Urinary bladder (tissue), 4 donors: ENCODE measurements around the gene KIF26A. TPM values are rescaled to one million over a fixed set of nuclear protein-coding genes. Genes with fewer than 3 reads are reported as not detected.

Experiments used
- DNase-seq: peaks from one replicate; pipeline ENCODE4 v3.0.0-alpha.2; 2015; ENCODE audit errors: extremely low spot score
- H3K27ac ChIP-seq: one replicate; pipeline ENCODE4 v1.5.1; 2013; ENCODE audit warnings: low read depth, mild to moderate bottlenecking, moderate library complexity
- H3K36me3 ChIP-seq: one replicate; pipeline ENCODE4 v1.6.1; 2013; ENCODE audit warnings: mild to moderate bottlenecking, moderate library complexity; ENCODE audit not compliant: insufficient read depth
- H3K4me1 ChIP-seq: one replicate; pipeline ENCODE4 v1.6.1; 2013; ENCODE audit warnings: mild to moderate bottlenecking, moderate library complexity; ENCODE audit not compliant: insufficient read depth
- H3K4me3 ChIP-seq: one replicate; pipeline ENCODE4 v1.5.1; 2013; ENCODE audit warnings: low read depth, low read length
- WGBS: extraction: QIAGEN DNeasy Blood & Tissue Kit; methylation state at CpG from one replicate; pipeline ENCODE4 v1.1.7; 2013; 5-methylcytosine and 5-hydroxymethylcytosine counted together
- polyA plus RNA-seq: library from polyadenylated mRNA; stranded (reverse); fragments of 200-250 nt; gene quantifications from one replicate; pipeline ENCODE4 v1.2.3, GENCODE V29; 2013
- total RNA-seq: library from RNA; depleted of rRNA; stranded (reverse); fragments of >200 nt; gene quantifications from one replicate; pipeline ENCODE4 v1.2.3, GENCODE V29; 2014
- donor health status: healthy with polysubstance abuse.
- donor health status: healthy.

The KIF26A gene
- total and polyA plus RNA-seq, 2 donors = 5.7 to 8.5 TPM

GRCh38 chr14:104135904-104136471 lies 2.4 kb upstream of the KIF26A start:
- Histone ChIP-seq H3K4me1 (peaks cover 1% of the 10 kb centered on the region), H3K27ac (no peak overlapping the region), H3K4me3 (peak overlapping the region; percentile 3), H3K36me3 (no peaks in the 10 kb centered on the region)
- DNase-seq = no peak
- 1% methylated on average over 76 of the region's 78 CpGs for WGBS

- peak overlapping the region; percentile 3 for H3K4me3 ChIP-seq
- H3K4me1 ChIP-seq = peaks cover 1% of the 10 kb centered on the region
- no peak for DNase-seq
- H3K36me3 ChIP-seq = no peaks in the 10 kb centered on the region
- no peak overlapping the region for H3K27ac ChIP-seq
- 2% methylated on average over 76 of the region's 77 CpGs for WGBS
These were observed 1.7 kb upstream of the KIF26A start for GRCh38 chr14:104136472-104137296.

DNA sequence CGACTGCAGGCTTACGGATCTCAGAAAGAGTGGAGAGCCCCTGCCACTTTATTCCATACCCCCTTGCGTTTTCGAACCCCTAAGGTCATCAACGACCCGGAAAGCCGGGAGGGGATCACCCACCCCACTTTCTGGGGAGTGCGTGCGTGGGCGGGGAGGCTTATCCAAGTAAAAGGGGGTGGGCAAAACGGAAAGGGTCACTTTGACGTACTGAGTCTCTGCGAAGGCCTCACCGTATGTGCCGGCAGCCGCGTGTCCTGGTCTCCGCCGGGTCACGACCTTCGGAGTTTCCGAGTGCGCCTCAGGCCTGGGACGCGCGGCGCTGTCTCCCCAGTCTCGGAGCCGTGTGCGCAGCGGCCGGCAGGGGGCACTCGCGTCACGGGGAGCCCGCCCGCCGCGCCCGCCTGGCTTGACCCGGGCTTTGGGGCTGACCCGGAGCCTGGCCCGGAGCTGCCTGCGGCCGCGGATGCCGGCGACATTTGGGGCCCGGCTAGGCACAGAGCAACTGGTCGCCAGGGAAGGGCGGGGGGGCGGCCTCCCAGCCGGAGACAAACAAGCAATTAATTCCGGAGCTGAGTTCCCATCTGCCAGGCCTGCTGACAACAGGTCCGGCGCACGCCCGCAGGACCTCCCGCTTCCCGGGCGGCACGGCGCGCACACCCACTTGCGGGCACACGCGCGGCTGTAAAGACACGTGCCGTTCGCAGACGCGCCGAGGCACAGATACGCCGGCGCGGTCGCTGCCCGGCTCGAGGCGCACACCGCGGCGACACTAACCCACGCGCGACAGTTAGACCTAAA lies 890 bp upstream of the KIF26A start:
- Histone ChIP-seq H3K27ac (no peak overlapping the region), H3K36me3 (no peaks in the 10 kb centered on the region), H3K4me3 (peak overlapping the region; percentile 57), H3K4me1 (peaks cover 1% of the 10 kb centered on the region)
- under 1% methylated on average over 88 of the region's 88 CpGs for WGBS
- no peak for DNase-seq

DNA sequence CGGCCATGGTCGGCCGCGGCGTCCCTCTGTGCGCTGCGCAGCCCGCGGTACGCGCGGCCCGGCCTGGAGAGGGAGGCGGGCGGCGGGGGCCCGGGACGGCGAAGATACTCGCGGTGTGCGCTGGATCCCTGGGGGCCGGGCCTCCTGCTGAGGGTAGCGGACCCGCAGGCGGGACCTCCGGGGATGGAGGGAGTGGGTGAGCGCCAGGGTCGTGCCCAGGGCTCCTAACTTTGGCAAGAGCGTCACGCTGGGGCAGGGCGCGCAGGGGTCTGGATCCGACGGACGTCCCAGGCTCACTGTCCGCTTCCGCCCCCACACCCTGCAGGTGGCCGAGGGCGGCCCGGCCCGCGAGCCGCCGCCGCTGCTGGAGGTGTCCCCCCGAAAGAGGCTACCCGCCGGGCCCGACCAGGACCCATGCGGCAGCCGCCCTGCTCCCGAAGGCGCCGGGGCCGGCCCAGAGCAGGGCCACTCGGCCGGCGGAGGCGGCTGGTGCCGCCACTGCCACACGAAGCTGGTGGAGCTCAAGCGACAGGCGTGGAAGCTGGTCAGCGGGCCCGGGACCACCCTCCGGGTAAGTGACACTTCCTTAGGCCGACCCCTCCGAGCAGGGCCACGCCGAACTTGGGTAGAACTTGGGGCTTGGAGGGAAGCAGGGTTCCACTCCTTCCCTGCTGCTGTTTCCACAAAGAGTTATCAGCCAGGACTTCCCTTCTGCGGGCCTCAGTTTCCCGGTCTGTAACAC lies 502 bp downstream of the KIF26A start:
- Histone ChIP-seq H3K4me1 (peaks cover 1% of the 10 kb centered on the region), H3K36me3 (no peaks in the 10 kb centered on the region), H3K27ac (no peak overlapping the region), H3K4me3 (peak overlapping the region; percentile 57)
- DNase-seq = no peak
- WGBS = 3% methylated on average over 73 of the region's 73 CpGs

DNA sequence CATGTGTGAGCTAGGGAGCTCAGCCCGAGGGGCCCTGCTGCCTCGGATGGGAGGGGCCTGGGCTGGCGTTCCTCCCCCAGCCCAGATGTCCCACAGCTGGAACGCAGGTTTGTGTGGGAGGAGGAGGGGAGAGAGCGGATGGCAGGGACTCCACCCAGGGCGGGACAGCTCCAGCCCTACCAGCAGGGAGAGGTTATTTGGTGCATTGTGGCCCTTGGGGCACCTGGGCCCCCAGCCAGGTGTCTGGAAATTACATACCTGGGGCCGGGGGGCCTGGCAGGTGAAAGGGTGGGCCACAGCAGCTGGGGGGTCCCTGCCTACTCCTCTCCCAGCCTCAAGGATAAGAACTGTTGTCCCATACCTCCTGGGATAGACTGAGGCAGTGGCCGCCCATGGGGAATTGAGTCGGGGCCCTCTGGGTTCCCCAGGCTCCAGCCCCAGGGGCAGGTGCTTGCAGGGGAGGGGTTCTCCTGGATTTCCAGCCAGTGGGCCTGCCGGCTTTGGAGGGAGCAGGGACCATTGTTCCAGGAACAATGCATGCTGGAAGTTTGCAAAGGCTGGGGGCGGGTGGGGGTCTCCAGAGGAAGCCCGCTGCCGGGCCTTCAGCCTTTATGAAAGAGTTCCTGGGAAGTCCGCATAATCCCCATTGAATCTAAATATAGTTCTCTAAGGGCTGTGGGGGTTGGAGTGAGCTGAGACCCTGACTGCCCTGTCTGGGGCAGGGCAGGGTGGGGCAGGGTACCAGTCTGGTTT lies 1.2 kb downstream of the KIF26A start:
- H3K27ac ChIP-seq = no peak overlapping the region
- peak overlapping the region; percentile 57 for H3K4me3 ChIP-seq
- H3K36me3 ChIP-seq = no peaks in the 10 kb centered on the region
- WGBS = 44% methylated on average over 14 of the region's 14 CpGs
- DNase-seq = no peak
- H3K4me1 ChIP-seq = peaks cover 1% of the 10 kb centered on the region

- 62% methylated on average over 6 of the region's 6 CpGs for WGBS
- Histone ChIP-seq H3K36me3 (no peaks in the 10 kb centered on the region), H3K4me3 (peak overlapping the region; percentile 57), H3K4me1 (peaks cover 1% of the 10 kb centered on the region), H3K27ac (no peak overlapping the region)
- no peak for DNase-seq
These were observed 1.8 kb downstream of the KIF26A start for GRCh38 chr14:104140213-104140462.

DNA sequence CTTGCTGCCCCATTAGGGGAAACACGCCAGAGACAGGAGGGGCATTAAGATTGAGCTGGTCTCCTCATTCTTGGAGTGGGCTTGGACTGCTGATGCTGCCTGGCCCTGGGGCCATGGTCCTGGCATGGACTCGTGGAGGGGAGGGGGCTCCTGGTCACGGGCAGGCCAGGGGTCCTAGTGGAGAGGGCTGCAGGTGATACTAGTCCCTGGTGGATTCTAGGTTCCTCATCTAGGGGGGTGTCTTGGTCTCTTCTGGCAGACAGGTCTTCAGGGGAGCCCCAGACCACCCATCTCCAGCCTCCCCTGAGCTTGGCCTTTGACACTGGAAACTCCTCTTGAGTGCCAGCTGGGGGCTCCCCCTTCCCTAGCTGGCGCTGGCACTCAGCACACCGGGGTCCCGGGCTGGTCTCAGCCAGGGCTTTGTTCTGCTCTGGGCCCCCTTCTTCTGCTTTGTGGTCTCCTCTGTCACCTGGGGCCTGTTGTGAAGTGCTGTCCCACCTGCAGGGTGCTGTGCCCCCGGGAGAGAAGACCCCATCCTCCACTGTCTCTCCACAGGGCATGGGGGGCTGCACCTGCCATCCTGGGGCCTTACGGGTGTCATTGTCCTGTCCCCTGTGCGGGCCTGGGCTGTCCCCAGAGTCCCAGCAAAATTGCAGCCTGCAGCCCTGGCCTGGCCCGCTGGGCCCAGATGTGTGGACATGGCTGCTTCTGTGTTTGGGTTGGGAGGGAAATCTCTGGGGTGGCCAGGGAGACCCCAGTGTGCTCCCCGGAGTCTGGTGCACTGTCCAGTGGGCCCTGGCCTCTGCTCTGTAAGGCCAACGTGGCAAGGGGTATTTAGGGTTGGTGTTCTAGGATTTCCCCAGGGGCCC lies 2.3 kb downstream of the KIF26A start:
- whole genome bisulfite sequencing = 87% methylated on average over 12 of the region's 12 CpGs
- Histone ChIP-seq H3K4me1 (peaks cover 1% of the 10 kb centered on the region), H3K36me3 (no peaks in the 10 kb centered on the region), H3K27ac (no peak overlapping the region), H3K4me3 (no peak overlapping the region)
- DNase-seq = no peak

DNA sequence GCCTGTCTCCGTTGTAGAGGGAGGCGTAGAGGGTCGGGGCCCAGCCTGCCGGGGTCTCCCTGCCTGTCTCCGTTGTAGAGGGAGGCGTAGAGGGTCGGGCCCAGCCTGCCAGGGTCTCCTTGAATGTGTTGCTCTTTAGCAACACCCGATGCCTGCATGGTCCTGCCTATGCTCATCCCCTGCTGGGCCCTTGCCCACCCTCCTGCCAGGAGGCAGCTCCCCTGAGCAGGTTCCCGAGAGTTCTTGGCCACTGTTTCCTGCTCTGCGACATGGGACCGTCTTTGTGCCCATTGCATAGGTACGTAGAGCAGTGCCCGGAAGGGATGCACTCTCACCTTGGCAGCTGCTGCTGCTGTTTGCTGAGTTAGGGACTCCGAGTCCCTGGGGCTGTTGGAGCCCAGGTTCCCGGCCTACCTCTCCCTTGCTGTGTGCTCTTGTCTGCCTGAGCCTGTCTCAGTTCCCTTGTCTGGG lies 3.3 kb downstream of the KIF26A start:
- H3K4me3 ChIP-seq = no peak overlapping the region
- H3K27ac ChIP-seq = no peak overlapping the region
- DNase-seq = no peak
- peaks cover 1% of the 10 kb centered on the region for H3K4me1 ChIP-seq
- H3K36me3 ChIP-seq = no peaks in the 10 kb centered on the region
- whole genome bisulfite sequencing = 91% methylated on average over 15 of the region's 15 CpGs

DNA sequence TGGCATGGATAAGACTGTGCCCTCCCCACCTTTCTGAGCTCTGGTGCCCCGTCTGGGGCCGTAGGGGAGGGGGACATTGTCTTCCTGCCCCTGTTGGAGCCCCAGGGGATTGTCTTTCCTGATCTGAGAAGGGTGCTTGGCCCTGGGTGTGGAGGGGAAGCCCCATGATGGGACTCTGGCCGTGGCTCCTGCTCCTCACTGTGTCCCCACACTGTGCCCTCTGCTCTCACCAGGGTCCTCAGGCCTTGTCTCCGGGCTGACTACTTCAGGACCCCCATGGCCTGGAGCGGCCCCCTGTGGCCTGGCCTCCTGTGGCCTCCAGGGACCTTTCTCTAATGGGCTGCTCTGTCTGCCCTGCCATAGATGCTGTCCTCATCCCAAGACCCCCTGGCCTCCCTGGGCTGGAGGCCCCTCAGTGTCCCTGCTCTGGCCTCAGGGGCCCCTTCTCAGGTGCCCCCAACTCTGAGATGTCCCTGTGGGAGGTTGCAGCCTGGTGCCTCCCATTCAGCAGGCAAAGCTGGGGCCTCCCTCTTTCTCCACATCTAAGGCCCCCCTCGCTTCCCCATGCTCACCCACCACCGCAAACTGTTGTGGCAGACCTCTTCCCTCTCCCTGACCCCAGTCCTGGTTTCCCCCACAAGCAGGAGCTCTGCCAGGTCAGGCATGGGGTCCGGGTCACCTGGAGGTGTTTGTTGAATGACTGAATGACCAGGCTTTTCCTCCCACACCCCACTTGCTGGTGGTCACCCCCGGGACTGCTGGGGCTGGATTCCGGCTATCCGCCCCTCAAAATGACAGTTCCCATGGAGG lies 4.0 kb downstream of the KIF26A start:
- no peak for DNase-seq
- Histone ChIP-seq H3K36me3 (no peaks in the 10 kb centered on the region), H3K4me3 (no peak overlapping the region), H3K27ac (no peak overlapping the region), H3K4me1 (peaks cover 1% of the 10 kb centered on the region)
- WGBS = 87% methylated on average over 11 of the region's 11 CpGs

GRCh38 chr14:104142946-104143470 lies 4.6 kb downstream of the KIF26A start:
- WGBS = 85% methylated on average over 16 of the region's 16 CpGs
- Histone ChIP-seq H3K27ac (no peak overlapping the region), H3K4me3 (no peak overlapping the region), H3K4me1 (peaks cover 1% of the 10 kb centered on the region), H3K36me3 (no peaks in the 10 kb centered on the region)
- DNase-seq = no peak

DNA sequence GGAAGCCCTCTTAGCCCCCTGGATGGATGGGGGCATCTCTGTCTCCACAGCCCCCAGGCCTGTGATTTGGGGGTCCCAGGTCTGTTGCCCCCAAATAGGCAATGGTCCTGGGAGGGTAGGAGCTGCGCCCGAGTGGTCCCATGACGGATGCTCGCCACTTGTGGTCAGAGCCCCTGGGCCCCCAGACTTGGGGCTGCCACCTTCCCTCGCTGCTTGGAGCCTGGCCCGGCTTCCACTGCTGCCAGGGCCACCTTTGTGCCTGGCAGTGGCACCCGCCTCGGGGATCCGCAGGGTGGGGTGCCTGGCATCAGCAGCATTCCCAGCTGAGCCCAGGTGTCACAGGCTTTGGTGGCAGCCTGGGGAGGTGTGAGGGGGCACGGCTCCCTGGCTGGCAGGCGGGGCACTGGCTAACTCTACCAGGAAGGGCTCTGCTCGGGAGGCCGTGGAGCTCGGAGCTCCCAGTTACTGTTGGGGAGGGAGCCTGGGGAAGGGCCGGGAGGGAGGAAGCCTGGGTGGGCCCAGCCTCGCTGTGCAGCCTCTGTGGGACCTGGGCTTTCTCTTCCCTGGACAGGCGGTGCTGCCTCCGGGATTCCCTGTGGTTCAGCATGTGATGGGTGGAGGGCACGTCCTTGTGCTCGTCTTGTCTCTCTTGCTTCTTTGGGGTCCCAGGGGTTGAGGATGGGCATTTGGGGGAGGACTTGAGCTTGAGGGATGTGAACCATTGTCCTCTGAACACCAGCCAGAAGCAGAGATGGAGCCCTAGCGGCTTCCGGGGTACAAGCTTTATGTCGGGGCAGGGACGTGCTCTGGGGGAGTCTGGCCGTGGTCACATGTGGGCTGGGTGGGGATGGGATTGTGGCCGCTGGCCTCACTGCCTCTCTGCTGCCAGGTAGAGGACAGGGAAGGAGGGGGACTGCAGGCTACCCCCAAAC lies 5.4 kb downstream of the KIF26A start:
- 84% methylated on average over 26 of the region's 26 CpGs for WGBS
- no peak overlapping the region for H3K4me3 ChIP-seq
- H3K4me1 ChIP-seq = peaks cover 1% of the 10 kb centered on the region
- DNase-seq = no peak
- H3K36me3 ChIP-seq = no peaks in the 10 kb centered on the region
- no peak overlapping the region for H3K27ac ChIP-seq
